ENCODE measurements around the gene FAHD1.
A peak's percentile ranks its signal among the peaks of the same experiment; 100 is the strongest.
"Not testable (repeated sequence)": the region's sequence is repeated elsewhere in the genome, so short reads cannot be mapped to it uniquely, and the experiment has no call there.

Gene FAHD1

GRCh38 chr16:1857433-1858097 is 30.6 kb downstream of the FAHD1 start:
- DNase-seq, result no peak

- DNase-seq, result no peak
These were observed 31.3 kb downstream of the FAHD1 start for GRCh38 chr16:1858189-1858865.

- DNase-seq, result no peak
These were observed 32.6 kb downstream of the FAHD1 start for GRCh38 chr16:1859650-1860049.

- no peak for DNase-seq
These were observed 34.7 kb downstream of the FAHD1 start for GRCh38 chr16:1861730-1862129.

- DNase-seq, result no peak
These were observed 35.4 kb downstream of the FAHD1 start for GRCh38 chr16:1862394-1862793.

- no peak for DNase-seq
These were observed 36.9 kb downstream of the FAHD1 start for GRCh38 chr16:1863681-1864460.

GRCh38 chr16:1865902-1866690 is 39.1 kb downstream of the FAHD1 start:
- no peak for DNase-seq

- DNase-seq, result peak; percentile 42
These were observed 43.5 kb downstream of the FAHD1 start for GRCh38 chr16:1870365-1871082.

- no peak for DNase-seq
These were observed 45.1 kb downstream of the FAHD1 start, which contains the start of gene MEIOB for GRCh38 chr16:1871974-1872635. Gene MEIOB (minus strand): TSS chr16:1872164. CDS start chr16:1868175, 3,989 bp downstream.

GRCh38 chr16:1874854-1875253 is 47.8 kb downstream of the FAHD1 start:
- no peak for DNase-seq

- not testable (repeated sequence) for DNase-seq
These were observed 49.1 kb downstream of the FAHD1 start for GRCh38 chr16:1876066-1876465.

GRCh38 chr16:1876468-1876867 is 49.5 kb downstream of the FAHD1 start:
- no peak for DNase-seq

- no peak for DNase-seq
These were observed 50.1 kb downstream of the FAHD1 start for GRCh38 chr16:1877089-1877488.

GRCh38 chr16:1877804-1878203 is 50.8 kb downstream of the FAHD1 start:
- DNase-seq, result peak; percentile 45

- DNase-seq, result no peak
These were observed 51.2 kb downstream of the FAHD1 start for GRCh38 chr16:1878256-1878655.

Measured in NCI-H2029 treated with DMSO at 0.1 percent for 48 hours (cell line).